Liver (tissue), 3 donors: ENCODE results near the gene SERP2.

Experiments used
- EGR1 ChIP-seq, 2 donors: IDR thresholded peaks; 2 replicates each; pipeline ENCODE4 v1.6.1; 2016 to 2018; ENCODE audit warnings: antibody characterized with exemption in 2 of 2, low read depth in 2 of 2
- FOXA1 ChIP-seq: IDR thresholded peaks from 2 replicates; pipeline ENCODE4 v1.6.1; 2016; ENCODE audit warnings: antibody characterized with exemption
- GABPA ChIP-seq, 2 donors: IDR thresholded peaks in 1 of 2; conservative IDR thresholded peaks in 1 of 2; 2 replicates each; pipeline ENCODE4 v1.6.1; 2016; ENCODE audit warnings: antibody characterized with exemption in 2 of 2, mild to moderate bottlenecking in 1 of 2, moderate library complexity in 1 of 2
- HNF4A ChIP-seq, 2 donors: conservative IDR thresholded peaks; 2 replicates each; pipeline ENCODE4 v1.6.1; 2016; ENCODE audit warnings: antibody characterized with exemption in 2 of 2, mild to moderate bottlenecking in 2 of 2
- RAD21 ChIP-seq, 2 donors: IDR thresholded peaks; 2 replicates each; pipeline ENCODE4 v1.6.1; 2016; ENCODE audit warnings: antibody characterized with exemption in 2 of 2, mild to moderate bottlenecking in 2 of 2
- SP1 ChIP-seq: IDR thresholded peaks from 2 replicates; pipeline ENCODE4 v1.6.1; 2018; ENCODE audit warnings: antibody characterized with exemption, mild to moderate bottlenecking
- TAF1 ChIP-seq: conservative IDR thresholded peaks from 2 replicates; pipeline ENCODE4 v1.6.1; 2016; ENCODE audit warnings: antibody characterized with exemption, mild to moderate bottlenecking
- YY1 ChIP-seq: IDR thresholded peaks from 2 replicates; pipeline ENCODE4 v1.6.1; 2016; ENCODE audit warnings: antibody characterized with exemption, mild to moderate bottlenecking
- TF ChIP-seq, protein P1 (sequence below): IDR thresholded peaks from 2 replicates; pipeline ENCODE4 v1.6.1; 2016; ENCODE audit warnings: antibody characterized with exemption
- TF ChIP-seq, protein P2 (sequence below): fragments of 150-350 bp; IDR thresholded peaks from 2 replicates; pipeline ENCODE4 v1.5.1; 2017; ENCODE audit warnings: improper control_type of control experiment, low read depth, low read length; ENCODE audit not compliant: missing input control
- TF ChIP-seq, protein P3 (sequence below): IDR thresholded peaks from 2 replicates; pipeline ENCODE4 v1.6.1; 2016; ENCODE audit warnings: antibody characterized with exemption, mild to moderate bottlenecking
- TF ChIP-seq, protein P4 (sequence below): IDR thresholded peaks from 2 replicates; pipeline ENCODE4 v1.6.1; 2016; ENCODE audit warnings: antibody characterized with exemption
- TF ChIP-seq, protein P5 (sequence below): IDR thresholded peaks from 2 replicates; pipeline ENCODE4 v1.6.1; 2016; ENCODE audit warnings: antibody characterized with exemption
- donor health status: healthy.
- donor health status: healthy.

DNA sequence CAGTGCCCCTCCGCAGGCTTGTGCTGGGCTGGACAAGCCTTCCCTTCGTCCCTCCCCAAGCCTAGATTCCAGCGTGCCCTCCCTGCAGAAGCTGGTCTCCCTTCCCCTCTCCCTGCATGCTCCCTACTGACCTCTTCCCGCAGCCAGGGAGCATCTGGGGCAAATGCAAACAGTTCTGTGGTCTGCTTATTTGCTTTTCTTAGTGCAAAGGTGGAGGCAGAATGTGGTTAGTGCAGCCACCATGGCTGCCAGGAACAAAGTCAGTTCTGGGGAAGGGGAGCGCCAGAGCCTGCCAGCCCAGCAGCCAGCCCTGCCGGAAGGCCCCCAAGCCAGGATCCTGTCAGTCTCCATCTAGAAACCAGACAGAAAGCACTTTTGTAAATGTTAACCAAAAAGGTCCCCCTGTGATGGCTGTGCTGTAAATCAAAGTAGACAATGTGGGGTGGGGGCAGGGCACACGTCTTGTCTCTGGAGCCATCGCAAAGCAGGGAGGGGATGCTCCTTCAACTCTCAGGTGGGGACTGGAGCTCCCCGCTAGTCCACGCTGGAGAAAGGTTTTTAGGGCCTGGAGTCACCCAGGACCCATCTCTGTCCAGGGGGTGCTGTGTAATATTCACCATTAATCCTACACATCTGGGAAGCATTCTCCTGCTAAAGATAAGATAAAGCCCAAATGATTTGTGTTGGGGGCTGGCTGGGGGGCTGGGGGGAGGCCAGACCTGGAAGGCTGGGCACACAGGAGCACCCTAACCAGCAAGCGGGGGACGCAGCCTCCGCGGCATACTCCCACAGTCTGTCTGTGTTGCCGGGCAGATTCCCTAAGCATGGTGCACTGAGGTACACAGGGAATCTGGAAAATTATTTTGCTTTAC, 30.9 kb downstream of the SERP2 start:
- TF ChIP-seq, protein P1, sequence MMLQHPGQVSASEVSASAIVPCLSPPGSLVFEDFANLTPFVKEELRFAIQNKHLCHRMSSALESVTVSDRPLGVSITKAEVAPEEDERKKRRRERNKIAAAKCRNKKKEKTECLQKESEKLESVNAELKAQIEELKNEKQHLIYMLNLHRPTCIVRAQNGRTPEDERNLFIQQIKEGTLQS = peak; percentile 56
- TF ChIP-seq, protein P2, sequence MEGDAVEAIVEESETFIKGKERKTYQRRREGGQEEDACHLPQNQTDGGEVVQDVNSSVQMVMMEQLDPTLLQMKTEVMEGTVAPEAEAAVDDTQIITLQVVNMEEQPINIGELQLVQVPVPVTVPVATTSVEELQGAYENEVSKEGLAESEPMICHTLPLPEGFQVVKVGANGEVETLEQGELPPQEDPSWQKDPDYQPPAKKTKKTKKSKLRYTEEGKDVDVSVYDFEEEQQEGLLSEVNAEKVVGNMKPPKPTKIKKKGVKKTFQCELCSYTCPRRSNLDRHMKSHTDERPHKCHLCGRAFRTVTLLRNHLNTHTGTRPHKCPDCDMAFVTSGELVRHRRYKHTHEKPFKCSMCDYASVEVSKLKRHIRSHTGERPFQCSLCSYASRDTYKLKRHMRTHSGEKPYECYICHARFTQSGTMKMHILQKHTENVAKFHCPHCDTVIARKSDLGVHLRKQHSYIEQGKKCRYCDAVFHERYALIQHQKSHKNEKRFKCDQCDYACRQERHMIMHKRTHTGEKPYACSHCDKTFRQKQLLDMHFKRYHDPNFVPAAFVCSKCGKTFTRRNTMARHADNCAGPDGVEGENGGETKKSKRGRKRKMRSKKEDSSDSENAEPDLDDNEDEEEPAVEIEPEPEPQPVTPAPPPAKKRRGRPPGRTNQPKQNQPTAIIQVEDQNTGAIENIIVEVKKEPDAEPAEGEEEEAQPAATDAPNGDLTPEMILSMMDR = no peak
- TF ChIP-seq RAD21 (IDR thresholded peaks at IDR 0.05) (peak; percentile 60 to 79), TAF1 (peak; percentile 92), EGR1 (IDR thresholded peaks at IDR 0.05; ENCODE audit: low read depth in 2 of 2) (peak in 1 of 2 donors; percentile 54), GABPA (IDR thresholded peaks at IDR 0.05 in 1 of 2, conservative IDR thresholded peaks at IDR 0.05 in 1 of 2) (no peak), FOXA1 (peak; percentile 72), SP1 (peak; percentile 90), HNF4A (conservative IDR thresholded peaks at IDR 0.05) (peak; percentile 77 to 85), YY1 (peak; percentile 98)
- TF ChIP-seq, protein P3, sequence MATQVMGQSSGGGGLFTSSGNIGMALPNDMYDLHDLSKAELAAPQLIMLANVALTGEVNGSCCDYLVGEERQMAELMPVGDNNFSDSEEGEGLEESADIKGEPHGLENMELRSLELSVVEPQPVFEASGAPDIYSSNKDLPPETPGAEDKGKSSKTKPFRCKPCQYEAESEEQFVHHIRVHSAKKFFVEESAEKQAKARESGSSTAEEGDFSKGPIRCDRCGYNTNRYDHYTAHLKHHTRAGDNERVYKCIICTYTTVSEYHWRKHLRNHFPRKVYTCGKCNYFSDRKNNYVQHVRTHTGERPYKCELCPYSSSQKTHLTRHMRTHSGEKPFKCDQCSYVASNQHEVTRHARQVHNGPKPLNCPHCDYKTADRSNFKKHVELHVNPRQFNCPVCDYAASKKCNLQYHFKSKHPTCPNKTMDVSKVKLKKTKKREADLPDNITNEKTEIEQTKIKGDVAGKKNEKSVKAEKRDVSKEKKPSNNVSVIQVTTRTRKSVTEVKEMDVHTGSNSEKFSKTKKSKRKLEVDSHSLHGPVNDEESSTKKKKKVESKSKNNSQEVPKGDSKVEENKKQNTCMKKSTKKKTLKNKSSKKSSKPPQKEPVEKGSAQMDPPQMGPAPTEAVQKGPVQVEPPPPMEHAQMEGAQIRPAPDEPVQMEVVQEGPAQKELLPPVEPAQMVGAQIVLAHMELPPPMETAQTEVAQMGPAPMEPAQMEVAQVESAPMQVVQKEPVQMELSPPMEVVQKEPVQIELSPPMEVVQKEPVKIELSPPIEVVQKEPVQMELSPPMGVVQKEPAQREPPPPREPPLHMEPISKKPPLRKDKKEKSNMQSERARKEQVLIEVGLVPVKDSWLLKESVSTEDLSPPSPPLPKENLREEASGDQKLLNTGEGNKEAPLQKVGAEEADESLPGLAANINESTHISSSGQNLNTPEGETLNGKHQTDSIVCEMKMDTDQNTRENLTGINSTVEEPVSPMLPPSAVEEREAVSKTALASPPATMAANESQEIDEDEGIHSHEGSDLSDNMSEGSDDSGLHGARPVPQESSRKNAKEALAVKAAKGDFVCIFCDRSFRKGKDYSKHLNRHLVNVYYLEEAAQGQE = peak; percentile 92
- TF ChIP-seq, protein P4, sequence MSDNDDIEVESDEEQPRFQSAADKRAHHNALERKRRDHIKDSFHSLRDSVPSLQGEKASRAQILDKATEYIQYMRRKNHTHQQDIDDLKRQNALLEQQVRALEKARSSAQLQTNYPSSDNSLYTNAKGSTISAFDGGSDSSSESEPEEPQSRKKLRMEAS = peak; percentile 88
- TF ChIP-seq, protein P5, sequence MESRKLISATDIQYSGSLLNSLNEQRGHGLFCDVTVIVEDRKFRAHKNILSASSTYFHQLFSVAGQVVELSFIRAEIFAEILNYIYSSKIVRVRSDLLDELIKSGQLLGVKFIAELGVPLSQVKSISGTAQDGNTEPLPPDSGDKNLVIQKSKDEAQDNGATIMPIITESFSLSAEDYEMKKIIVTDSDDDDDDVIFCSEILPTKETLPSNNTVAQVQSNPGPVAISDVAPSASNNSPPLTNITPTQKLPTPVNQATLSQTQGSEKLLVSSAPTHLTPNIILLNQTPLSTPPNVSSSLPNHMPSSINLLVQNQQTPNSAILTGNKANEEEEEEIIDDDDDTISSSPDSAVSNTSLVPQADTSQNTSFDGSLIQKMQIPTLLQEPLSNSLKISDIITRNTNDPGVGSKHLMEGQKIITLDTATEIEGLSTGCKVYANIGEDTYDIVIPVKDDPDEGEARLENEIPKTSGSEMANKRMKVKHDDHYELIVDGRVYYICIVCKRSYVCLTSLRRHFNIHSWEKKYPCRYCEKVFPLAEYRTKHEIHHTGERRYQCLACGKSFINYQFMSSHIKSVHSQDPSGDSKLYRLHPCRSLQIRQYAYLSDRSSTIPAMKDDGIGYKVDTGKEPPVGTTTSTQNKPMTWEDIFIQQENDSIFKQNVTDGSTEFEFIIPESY = peak; percentile 55
